GM12874 (cell line): ENCODE measurements around the gene MCF2L.

Source experiments
- TF ChIP-seq, protein P1 (sequence below): IDR thresholded peaks from 2 replicates; pipeline ENCODE4 v1.5.1; 2011; ENCODE audit warnings: low read depth, mild to moderate bottlenecking, control low read depth, low read length, moderate library complexity; ENCODE audit not compliant: insufficient read depth

MCF2L gene

DNA sequence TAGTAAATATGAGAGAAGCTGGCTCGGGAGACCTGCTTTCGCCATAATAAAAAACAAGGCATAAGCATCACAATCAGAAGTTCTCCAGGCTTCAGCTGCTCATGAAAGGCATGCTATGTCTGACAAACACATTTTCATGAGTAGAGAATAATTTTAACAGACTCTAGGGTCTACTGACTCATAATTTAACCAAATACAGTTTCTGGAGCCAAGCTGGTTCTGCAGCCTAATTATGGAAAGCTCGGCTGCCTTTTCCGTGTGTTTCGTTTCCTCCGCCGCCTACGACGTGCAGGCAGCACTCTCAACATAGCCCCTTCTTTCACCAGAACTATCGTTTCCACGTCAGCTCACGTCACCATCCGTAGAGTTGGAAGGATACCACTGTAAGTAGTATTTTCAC is 5.7 kb downstream of the MCF2L start:
- TF ChIP-seq, protein P1, sequence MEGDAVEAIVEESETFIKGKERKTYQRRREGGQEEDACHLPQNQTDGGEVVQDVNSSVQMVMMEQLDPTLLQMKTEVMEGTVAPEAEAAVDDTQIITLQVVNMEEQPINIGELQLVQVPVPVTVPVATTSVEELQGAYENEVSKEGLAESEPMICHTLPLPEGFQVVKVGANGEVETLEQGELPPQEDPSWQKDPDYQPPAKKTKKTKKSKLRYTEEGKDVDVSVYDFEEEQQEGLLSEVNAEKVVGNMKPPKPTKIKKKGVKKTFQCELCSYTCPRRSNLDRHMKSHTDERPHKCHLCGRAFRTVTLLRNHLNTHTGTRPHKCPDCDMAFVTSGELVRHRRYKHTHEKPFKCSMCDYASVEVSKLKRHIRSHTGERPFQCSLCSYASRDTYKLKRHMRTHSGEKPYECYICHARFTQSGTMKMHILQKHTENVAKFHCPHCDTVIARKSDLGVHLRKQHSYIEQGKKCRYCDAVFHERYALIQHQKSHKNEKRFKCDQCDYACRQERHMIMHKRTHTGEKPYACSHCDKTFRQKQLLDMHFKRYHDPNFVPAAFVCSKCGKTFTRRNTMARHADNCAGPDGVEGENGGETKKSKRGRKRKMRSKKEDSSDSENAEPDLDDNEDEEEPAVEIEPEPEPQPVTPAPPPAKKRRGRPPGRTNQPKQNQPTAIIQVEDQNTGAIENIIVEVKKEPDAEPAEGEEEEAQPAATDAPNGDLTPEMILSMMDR, result no peak

DNA sequence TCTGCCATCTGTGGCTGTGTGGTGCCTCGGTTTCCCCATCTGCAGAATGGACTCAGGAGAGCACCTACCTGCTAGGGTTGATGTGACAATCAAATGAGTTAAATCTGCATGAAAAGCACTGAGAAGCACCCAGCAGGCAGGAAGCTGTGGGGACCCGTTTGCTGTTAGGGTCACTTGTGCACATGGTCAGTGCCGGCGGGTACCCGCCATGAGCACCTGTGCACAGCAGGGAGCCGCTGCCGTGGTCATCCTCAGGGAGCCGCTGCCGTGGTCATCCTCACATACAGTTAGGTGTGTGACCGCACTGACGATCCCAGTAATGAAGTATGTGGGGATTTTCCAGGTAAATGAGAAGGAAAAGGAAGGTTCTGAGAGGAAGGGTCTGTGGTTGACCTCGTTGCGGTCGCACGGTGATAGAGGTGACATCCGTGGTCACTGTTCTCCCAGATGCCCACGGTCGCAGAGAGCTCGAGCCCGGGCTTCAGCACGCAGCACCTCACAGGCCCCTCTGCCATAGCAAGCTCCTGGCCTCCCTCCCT is 6.5 kb downstream of the MCF2L start:
- TF ChIP-seq, protein P1, result no peak

DNA sequence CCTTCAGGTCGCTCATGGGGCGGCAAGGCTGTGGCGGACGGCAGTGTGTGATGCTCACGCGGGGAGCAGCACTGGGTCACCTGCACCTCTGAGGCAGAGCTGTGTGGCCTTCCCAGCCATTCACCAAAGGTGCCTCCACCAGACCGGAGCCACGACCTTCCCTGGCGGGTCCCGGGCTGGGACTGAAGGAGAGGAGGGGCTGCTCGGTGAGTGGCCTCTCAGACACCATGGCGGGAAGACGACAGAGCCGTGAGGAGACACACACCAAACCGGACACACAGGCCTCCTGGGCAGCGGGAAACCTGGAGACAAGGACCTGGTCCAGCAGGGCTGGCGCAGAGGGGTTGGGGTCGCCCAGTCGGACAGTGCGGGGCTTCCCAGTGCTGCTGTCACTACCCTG is 7.5 kb downstream of the MCF2L start:
- TF ChIP-seq, protein P1, result no peak

DNA sequence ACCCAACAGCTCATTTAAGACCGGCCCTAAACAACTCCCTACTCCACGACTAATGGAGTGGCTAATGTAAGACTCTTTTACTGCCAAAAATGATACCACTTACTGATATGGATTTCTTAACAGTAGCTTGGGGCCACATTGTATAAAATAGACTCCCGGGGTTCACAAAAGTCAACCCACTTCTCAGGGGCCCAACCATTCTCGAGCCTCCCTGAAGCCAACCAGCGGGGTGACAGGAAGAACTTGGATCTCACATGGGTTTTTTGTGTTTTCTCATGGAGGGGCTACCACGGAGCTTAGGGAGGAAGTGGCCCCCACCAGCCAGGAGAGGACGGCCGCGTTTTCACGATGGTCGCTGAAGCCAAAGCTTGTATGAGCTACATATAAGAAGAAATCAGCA is 8.1 kb downstream of the MCF2L start:
- TF ChIP-seq, protein P1, result no peak

DNA sequence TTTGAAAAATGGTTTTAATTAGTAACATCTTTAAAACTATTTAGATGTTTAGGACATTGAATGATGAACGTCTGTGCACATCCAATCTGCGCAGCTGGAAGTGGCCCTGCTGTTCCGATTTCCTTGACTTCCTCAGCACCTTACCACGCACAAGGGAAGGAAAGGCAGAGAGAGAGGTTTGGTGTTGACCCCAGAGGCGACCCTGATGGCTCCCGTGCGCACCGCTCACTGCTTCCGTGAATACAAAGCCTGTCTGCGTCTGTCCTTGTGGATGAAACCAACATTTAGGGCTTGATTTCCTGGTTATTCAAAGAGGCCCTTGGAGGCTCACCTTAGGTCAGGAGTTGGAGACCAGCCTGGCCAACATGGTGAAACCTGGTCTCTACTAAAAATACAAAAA is 8.5 kb downstream of the MCF2L start:
- TF ChIP-seq, protein P1, result no peak

DNA sequence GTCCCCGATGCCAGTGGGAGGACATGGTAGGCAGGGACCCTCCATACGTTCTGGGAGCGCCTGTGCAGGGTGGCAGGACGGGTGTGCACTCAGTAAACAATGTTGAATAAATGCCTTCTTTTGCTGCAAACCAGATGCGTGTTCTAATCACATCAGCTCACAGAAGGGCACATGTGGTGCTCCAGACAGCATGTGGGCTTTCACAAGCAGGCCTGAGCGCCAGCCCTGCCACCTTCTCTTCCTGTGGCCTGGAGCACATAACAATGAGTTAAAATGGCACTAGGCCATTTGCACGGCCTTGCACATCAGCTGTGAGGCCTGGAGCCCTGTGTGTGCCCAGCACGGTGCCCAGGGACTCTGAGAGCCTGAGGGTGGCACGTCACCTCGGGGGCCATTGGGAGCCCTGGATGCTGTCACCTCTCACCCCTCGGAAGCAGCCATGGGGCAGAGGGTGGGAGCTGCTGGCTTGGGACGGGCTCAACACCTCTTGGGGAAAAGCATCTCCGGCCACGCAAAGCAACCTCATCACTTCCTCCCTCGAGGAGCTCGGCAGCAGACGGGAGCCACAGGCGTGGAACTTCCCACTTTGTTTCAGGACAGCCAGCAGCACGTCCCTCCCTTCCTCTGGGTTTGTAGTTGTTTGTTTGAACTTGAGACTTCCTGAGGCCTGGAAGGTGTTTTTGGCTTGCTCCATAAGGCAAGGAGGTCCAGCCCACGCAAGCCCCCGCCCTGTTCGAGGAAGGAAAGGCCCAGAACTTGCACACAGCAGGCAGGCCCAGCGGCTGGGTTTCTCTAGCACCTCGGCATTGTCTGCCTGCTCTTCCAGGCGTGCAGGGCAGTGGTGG is 9.8 kb downstream of the MCF2L start:
- TF ChIP-seq, protein P1, result no peak

DNA sequence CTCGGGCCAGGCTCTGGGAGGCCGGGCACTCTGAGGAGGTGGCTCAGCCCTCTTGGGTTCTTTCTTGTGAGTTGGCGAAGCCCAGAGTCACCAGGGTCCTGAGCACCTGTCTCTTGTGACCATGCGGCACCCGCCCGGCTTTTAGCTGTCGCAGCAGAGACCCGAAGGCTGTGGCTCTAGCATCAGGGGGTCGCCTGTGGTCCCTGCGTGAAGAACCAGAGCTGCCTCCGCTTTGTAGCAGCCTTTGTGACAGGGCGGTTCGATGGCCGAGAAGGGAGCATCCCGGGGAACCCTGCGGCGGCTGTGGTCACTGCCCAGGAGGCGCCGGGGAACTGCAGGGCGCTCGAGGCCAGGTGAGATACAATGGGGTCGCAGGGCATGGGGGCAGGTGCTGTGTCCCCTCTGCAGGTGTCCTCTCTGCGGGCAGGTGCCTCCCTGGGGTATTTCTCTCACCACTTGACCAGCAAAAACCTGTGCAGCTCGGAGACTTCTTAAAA is 10.4 kb downstream of the MCF2L start:
- TF ChIP-seq, protein P1, result no peak
